AG04450 (cell line): ENCODE results near the gene A1BG. TPM values are rescaled to one million over a fixed set of nuclear protein-coding genes. Genes with fewer than 3 reads are reported as not detected.

ENCODE experiments used
- CTCF ChIA-PET: fragments of 300-600, 350-600 bp; formaldehyde crosslinking; extraction: SDS; loops from one replicate; lab custom pipeline; 2022; ENCODE audit warnings: antibody characterized with exemption, inconsistent platforms; lab: Charles Lee
- POLR2A ChIA-PET: fragments of 350-600 bp; formaldehyde crosslinking; extraction: SDS; loops from one replicate; lab custom pipeline; 2021; ENCODE audit warnings: antibody characterized with exemption, inconsistent platforms; lab: Yijun Ruan, JAX
- DNase-seq: peaks from one replicate; pipeline ENCODE4 v3.0.0-alpha.2; 2011; ENCODE audit warnings: low read depth, low spot score
- H3K27ac ChIP-seq: one replicate; pipeline ENCODE4 v1.5.1; 2012; ENCODE audit warnings: low read depth, low read length, control low read depth
- H3K27me3 ChIP-seq: one replicate; pipeline ENCODE4 v1.6.0; 2012; ENCODE audit warnings: low read length; ENCODE audit not compliant: control insufficient read depth, insufficient read depth
- H3K4me3 ChIP-seq: 2 replicates; pipeline ENCODE4 v1.5.1; 2011; ENCODE audit warnings: mild to moderate bottlenecking, low read depth, low read length, control low read depth
- H3K9me3 ChIP-seq: 2 replicates; pipeline ENCODE4 v1.5.1; 2012; ENCODE audit warnings: low read length; ENCODE audit not compliant: control insufficient read depth, insufficient read depth
- CTCF ChIP-seq: IDR thresholded peaks from 2 replicates; pipeline ENCODE4 v1.5.1; 2011; ENCODE audit warnings: low read depth, low read length, control low read depth, inconsistent platforms
- polyA plus RNA-seq: library from polyadenylated mRNA; depleted of rRNA; stranded (reverse); fragments of >200 nt; gene quantifications from 2 replicates; pipeline ENCODE4 v1.2.3, GENCODE V29; 2011

Gene A1BG
- polyA plus RNA-seq, 1 experiment, result 7.5 TPM

- H3K27ac ChIP-seq, result no peak overlapping the region
- H3K27me3 ChIP-seq, result peaks cover 2% of the 10 kb centered on the region
- ChIA-PET POLR2A (interaction anchor here (0.7 to 2.1 kb wide), 3 partner anchors 10 to 14 kb away, joined by 3 to 6 read pairs (median 3); partner anchors contain the start of genes RPS5 and ZNF497), CTCF (no interaction called here)
- DNase-seq, result no peak
- no peak overlapping the region for H3K4me3 ChIP-seq
- peak; percentile 20; the same call in 1 of the 2 replicates for TF ChIP-seq CTCF
- peaks cover 17% of the 10 kb centered on the region; the same call in 1 of the 2 replicates for H3K9me3 ChIP-seq
Measured at GRCh38 chr19:58372311-58373133, 19.2 kb upstream of the A1BG start.

- DNase-seq, result no peak
- H3K9me3 ChIP-seq, result peaks cover 24% of the 10 kb centered on the region; the same call in 1 of the 2 replicates
- H3K27me3 ChIP-seq, result peaks cover 2% of the 10 kb centered on the region
- ChIA-PET CTCF (no interaction called here), POLR2A (no interaction called here)
- no peak for TF ChIP-seq CTCF
- no peak overlapping the region for H3K4me3 ChIP-seq
- H3K27ac ChIP-seq, result no peak overlapping the region
Measured at GRCh38 chr19:58368561-58369360, 15.5 kb upstream of the A1BG start.

- POLR2A ChIA-PET, result no interaction called here
- no peak for TF ChIP-seq CTCF
Measured at GRCh38 chr19:58367698-58368454, 14.6 kb upstream of the A1BG start.

GRCh38 chr19:58366585-58367430, 13.5 kb upstream of the A1BG start:
- ChIA-PET POLR2A (no interaction called here), CTCF (no interaction called here)
- peaks cover 24% of the 10 kb centered on the region; the same call in 1 of the 2 replicates for H3K9me3 ChIP-seq
- no peak for DNase-seq
- TF ChIP-seq CTCF, result no peak
- no peak overlapping the region for H3K4me3 ChIP-seq
- H3K27me3 ChIP-seq, result peaks cover 2% of the 10 kb centered on the region
- H3K27ac ChIP-seq, result no peak overlapping the region

More at GRCh38 chr19:58367698-58368454, 14.6 kb upstream of the A1BG start:
- Histone ChIP-seq H3K27ac (no peak overlapping the region), H3K4me3 (no peak overlapping the region), H3K27me3 (peaks cover 2% of the 10 kb centered on the region), H3K9me3 (peaks cover 24% of the 10 kb centered on the region; the same call in 1 of the 2 replicates)
- CTCF ChIA-PET, result no interaction called here
- no peak for DNase-seq
